Measurements from ENCODE around the gene SLC47A1. TPM values are rescaled to one million over a fixed set of nuclear protein-coding genes. Genes with fewer than 3 reads are reported as not detected.

SLC47A1 gene
- total and polyA plus RNA-seq, 2 of the 13 experiments (the other 11 are each of a cell fraction or from before 2014, with no cell fraction given), result 42.1 to 67.5 TPM

GRCh38 chr17:19533718-19534561, at the start of gene SLC47A1 (continued):
- no peak for TF ChIP-seq E2F2 (CRISPR knock-in tag; IDR thresholded peaks at IDR 0.05; ENCODE audit: borderline replicate concordance)
- no peak for TF ChIP-seq KDM6A (CRISPR knock-in tag; IDR thresholded peaks at IDR 0.05; ENCODE audit: low read depth)
- no peak for TF ChIP-seq BHLHE40 (IDR thresholded peaks at IDR 0.05; ENCODE audit: low read length)
- 0 out of 2 replicates have a peak, but pooled peaks have one; percentile 30 for TF ChIP-seq ZNF703 (CRISPR knock-in tag; IDR thresholded peaks at IDR 0.05; ENCODE audit: borderline replicate concordance)
- TF ChIP-seq FLYWCH1 (CRISPR knock-in tag; IDR thresholded peaks at IDR 0.05), result no peak
- TF ChIP-seq ZZZ3 (CRISPR knock-in tag; IDR thresholded peaks at IDR 0.05; ENCODE audit: borderline replicate concordance), result no peak
- no peak for TF ChIP-seq ZNF572 (CRISPR knock-in tag; IDR thresholded peaks at IDR 0.05)
- TF ChIP-seq STAG1 (CRISPR knock-in tag; IDR thresholded peaks at IDR 0.05), result no peak
- TF ChIP-seq SIN3B (IDR thresholded peaks at IDR 0.05; ENCODE audit: low read length), result no peak
- no peak for TF ChIP-seq ZNF546 (CRISPR knock-in tag; conservative IDR thresholded peaks at IDR 0.05)
- no peak for TF ChIP-seq TEF (CRISPR knock-in tag; IDR thresholded peaks at IDR 0.05)
- TF ChIP-seq ZNF883 (CRISPR knock-in tag; IDR thresholded peaks at IDR 0.05; ENCODE audit: not compliant biosample characterization), result no peak
- TF ChIP-seq ZNF629 (CRISPR knock-in tag; conservative IDR thresholded peaks at IDR 0.05), result no peak
- 0 out of 2 replicates have a peak, but pooled peaks have one; percentile 81 for TF ChIP-seq ZNF333 (CRISPR knock-in tag; IDR thresholded peaks at IDR 0.05; ENCODE audit: borderline replicate concordance)
- no peak; the same call in 1 of the 2 replicates for TF ChIP-seq ZNF773 (CRISPR knock-in tag; IDR thresholded peaks at IDR 0.05; ENCODE audit: borderline replicate concordance)
- TF ChIP-seq U2AF1 (optimal IDR thresholded peaks at IDR 0.05; ENCODE audit: low read depth, low read length), result no peak
- no peak for TF ChIP-seq MYNN (CRISPR knock-in tag; IDR thresholded peaks at IDR 0.05; ENCODE audit: low read depth)
- peak; percentile 71; the same call in 1 of the 2 replicates for TF ChIP-seq THAP7 (CRISPR knock-in tag; IDR thresholded peaks at IDR 0.05)
- TF ChIP-seq ZFYVE20 (CRISPR knock-in tag; IDR thresholded peaks at IDR 0.05; ENCODE audit: borderline replicate concordance, low read depth), result no peak
- no peak for TF ChIP-seq HNF1B (CRISPR knock-in tag; IDR thresholded peaks at IDR 0.05)
- no peak for TF ChIP-seq ZNF782 (CRISPR knock-in tag; IDR thresholded peaks at IDR 0.05; ENCODE audit: borderline replicate concordance)
- TF ChIP-seq ASH2L (IDR thresholded peaks at IDR 0.05; ENCODE audit: insufficient read length, low read depth, low read length), result no peak
- no peak for TF ChIP-seq PCBP2 (optimal IDR thresholded peaks at IDR 0.05; ENCODE audit: low read depth, low read length, poor library complexity, severe bottlenecking)
- TF ChIP-seq ZNF670 (CRISPR knock-in tag; IDR thresholded peaks at IDR 0.05; ENCODE audit: borderline replicate concordance), result no peak
- peak; percentile 66; the same call in 1 of the 2 replicates for TF ChIP-seq TMF1 (CRISPR knock-in tag; IDR thresholded peaks at IDR 0.05; ENCODE audit: low read depth)
- TF ChIP-seq SAFB2 (CRISPR knock-in tag; IDR thresholded peaks at IDR 0.05; ENCODE audit: borderline replicate concordance, low read depth), result no peak
- TF ChIP-seq PLRG1 (conservative IDR thresholded peaks at IDR 0.05), result no peak
